PC-3 (cell line): ENCODE measurements around the gene SRM. TPM values are rescaled to one million over a fixed set of nuclear protein-coding genes. Genes with fewer than 3 reads are reported as not detected.

Experiments
- ATAC-seq: fragments of 200-7000 bp; cut with Tn5 transposase; 2 replicates; pipeline ENCODE4 v1.9.1; 2020; ENCODE audit warnings: mild to moderate bottlenecking, moderate library complexity
- BruUV-seq: library from RNA; stranded (reverse); fragments of 400-500 nt; replicated peaks from 2 replicates; lab custom pipeline; 2021; lab: Mats Ljungman, UMichigan
- CTCF ChIA-PET: fragments of 300-600 bp; sonication (Branson Sonifier 250); formaldehyde crosslinking; loops from one replicate; lab custom pipeline; 2022; ENCODE audit warnings: antibody characterized with exemption; lab: Charles Lee
- POLR2A ChIA-PET: fragments of 300-600 bp; sonication (Branson Sonifier 250); formaldehyde crosslinking; loops from one replicate; lab custom pipeline; 2022; ENCODE audit warnings: antibody characterized with exemption; ENCODE audit not compliant: unreplicated experiment; lab: Charles Lee
- DNase-seq: peaks from one replicate; pipeline ENCODE4 v3.0.0-alpha.2; 2015
- H2AFZ ChIP-seq: fragments of 300-600 bp; sonication (generic); 2 replicates; pipeline ENCODE4 v1.6.0; 2016; ENCODE audit warnings: antibody characterized with exemption, low read length
- H3F3A ChIP-seq: fragments of 300-600 bp; sonication (generic); one replicate; pipeline ENCODE4 v1.6.0; 2017; ENCODE audit warnings: antibody characterized with exemption, low read length, control low read depth, mild to moderate bottlenecking; ENCODE audit not compliant: unreplicated experiment
- H3K27ac ChIP-seq: fragments of 300-600 bp; sonication (generic); 2 replicates; pipeline ENCODE4 v1.5.1; 2016; ENCODE audit warnings: mild to moderate bottlenecking, low read length
- H3K27me3 ChIP-seq: fragments of 300-600 bp; sonication (generic); 2 replicates; pipeline ENCODE4 v1.6.1; 2016; ENCODE audit warnings: low read length, mixed read lengths
- H3K36me3 ChIP-seq: fragments of 300-600 bp; sonication (generic); 2 replicates; pipeline ENCODE4 v1.6.1; 2016; ENCODE audit warnings: low read depth, mixed run types, low read length, mixed read lengths
- H3K4me1 ChIP-seq: fragments of 300-600 bp; sonication (generic); 2 replicates; pipeline ENCODE4 v1.5.1; 2016; ENCODE audit warnings: low read length; ENCODE audit not compliant: insufficient read depth
- H3K4me2 ChIP-seq: fragments of 300-600 bp; sonication (generic); 2 replicates; pipeline ENCODE4 v1.6.0; 2016; ENCODE audit warnings: low read length
- H3K4me3 ChIP-seq: fragments of 300-600 bp; sonication (generic); 2 replicates; pipeline ENCODE4 v1.5.1; 2016; ENCODE audit warnings: mild to moderate bottlenecking, low read length, mixed read lengths
- H3K79me2 ChIP-seq: fragments of 300-600 bp; sonication (generic); 2 replicates; pipeline ENCODE4 v1.6.1; 2017; ENCODE audit warnings: low read length, mixed read lengths
- H3K9ac ChIP-seq: fragments of 300-600 bp; sonication (generic); 2 replicates; pipeline ENCODE4 v1.6.0; 2016; ENCODE audit warnings: mild to moderate bottlenecking, low read length
- H3K9me2 ChIP-seq: fragments of 300-600 bp; sonication (generic); replicated peaks from 2 replicates; pipeline ENCODE4 v1.6.1; 2016; ENCODE audit warnings: mixed run types, low read length, mixed read lengths
- H3K9me3 ChIP-seq: fragments of 300-600 bp; sonication (generic); 2 replicates; pipeline ENCODE4 v1.6.1; 2016; ENCODE audit warnings: low read length, mixed read lengths
- H4K20me1 ChIP-seq: fragments of 300-600 bp; sonication (generic); 2 replicates; pipeline ENCODE4 v1.6.1; 2016; ENCODE audit warnings: low read length, mixed read lengths
- CTCF ChIP-seq: fragments of 300-600 bp; sonication (generic); conservative IDR thresholded peaks from 2 replicates; pipeline ENCODE4 v1.5.1; 2017; ENCODE audit warnings: antibody characterized with exemption, low read depth, mild to moderate bottlenecking, low read length
- EZH2 ChIP-seq: fragments of 300-600 bp; sonication (generic); IDR thresholded peaks from one replicate; pipeline ENCODE4 v1.6.1; 2017; ENCODE audit warnings: antibody characterized with exemption, mild to moderate bottlenecking, low read length; ENCODE audit not compliant: unreplicated experiment
- EZH2phosphoT487 ChIP-seq: fragments of 300-600 bp; sonication (generic); IDR thresholded peaks from 2 replicates; pipeline ENCODE4 v1.6.1; 2018; ENCODE audit warnings: mild to moderate bottlenecking, antibody characterized with exemption, low read length, borderline replicate concordance
- intact Hi-C: fragments of 100-400 bp; cut with micrococcal nuclease; formaldehyde crosslinking; loops from 2 replicates; pipeline ENCODE4 v1.9.0; 2023
- total RNA-seq: library from RNA; depleted of rRNA; stranded (reverse); fragments of >200 nt; gene quantifications from 2 replicates; pipeline ENCODE4 v1.2.3, GENCODE V29; 2014

The SRM gene
- total RNA-seq, 1 experiment from 2014 or later = 151 TPM

- Histone ChIP-seq H3K4me2 (no peak overlapping the region), H3K4me3 (no peak overlapping the region), H3K27me3 (no peaks in the 10 kb centered on the region), H3K79me2 (no peaks in the 10 kb centered on the region), H3K27ac (no peak overlapping the region), H3K36me3 (no peaks in the 10 kb centered on the region), H3K9me3 (no peaks in the 10 kb centered on the region), H3K9me2 (no peaks in the 10 kb centered on the region), H3F3A (no peaks in the 10 kb centered on the region), H4K20me1 (no peaks in the 10 kb centered on the region), H3K9ac (no peak overlapping the region), H2AFZ (no peak overlapping the region), H3K4me1 (no peaks in the 10 kb centered on the region)
- DNase-seq (no peak), ATAC-seq (no peak)
- intact Hi-C loops = no loop called here
- POLR2A ChIA-PET = no interaction called here
- BruUV-seq = no TSS peak
- TF ChIP-seq CTCF (no peak), EZH2phosphoT487 (no peak), EZH2 (no peak)
- CTCF ChIA-PET = no interaction called here
These were observed 13.6 kb downstream of the SRM start for GRCh38 chr1:11046270-11046566.

- BruUV-seq = no TSS peak
- TF ChIP-seq EZH2 (no peak), EZH2phosphoT487 (no peak), CTCF (no peak)
- POLR2A ChIA-PET = no interaction called here
- Histone ChIP-seq H4K20me1 (no peaks in the 10 kb centered on the region), H3K27me3 (no peaks in the 10 kb centered on the region), H3K79me2 (no peaks in the 10 kb centered on the region), H2AFZ (no peak overlapping the region), H3K27ac (no peak overlapping the region), H3K9me3 (no peaks in the 10 kb centered on the region), H3K4me3 (no peak overlapping the region), H3K9me2 (no peaks in the 10 kb centered on the region), H3K9ac (no peak overlapping the region), H3F3A (no peaks in the 10 kb centered on the region), H3K36me3 (no peaks in the 10 kb centered on the region), H3K4me1 (no peaks in the 10 kb centered on the region), H3K4me2 (no peak overlapping the region)
- DNase-seq (no peak), ATAC-seq (no peak)
- CTCF ChIA-PET = no interaction called here
- intact Hi-C loops = no loop called here
These were observed 14.2 kb downstream of the SRM start for GRCh38 chr1:11045428-11046269.

- BruUV-seq = no TSS peak
- no peak overlapping the region for H3K9ac ChIP-seq
These were observed 14.9 kb downstream of the SRM start for GRCh38 chr1:11044849-11045427.

More at GRCh38 chr1:11044849-11045427, 14.9 kb downstream of the SRM start:
- Histone ChIP-seq H3K4me1 (no peaks in the 10 kb centered on the region), H3K27me3 (no peaks in the 10 kb centered on the region), H3K79me2 (no peaks in the 10 kb centered on the region), H3K36me3 (no peaks in the 10 kb centered on the region), H3K9me2 (no peaks in the 10 kb centered on the region), H2AFZ (no peak overlapping the region), H4K20me1 (no peaks in the 10 kb centered on the region), H3K27ac (no peak overlapping the region), H3K9me3 (no peaks in the 10 kb centered on the region), H3K4me2 (no peak overlapping the region), H3K4me3 (no peak overlapping the region), H3F3A (no peaks in the 10 kb centered on the region)
- ATAC-seq (no peak), DNase-seq (no peak)
- POLR2A ChIA-PET = no interaction called here
- TF ChIP-seq EZH2 (no peak), CTCF (no peak), EZH2phosphoT487 (no peak)
- CTCF ChIA-PET = no interaction called here
- intact Hi-C loops = no loop called here
